T-helper 9 cell (primary cell): Measurements from ENCODE around the gene FOXP1.

ENCODE experiments used
- DNase-seq: peaks from one replicate; pipeline ENCODE4 v3.0.0-alpha.2; 2020

Gene FOXP1

GRCh38 chr3:71585887-71586809, 2.6 kb upstream of the FOXP1 start:
- no peak for DNase-seq

DNA sequence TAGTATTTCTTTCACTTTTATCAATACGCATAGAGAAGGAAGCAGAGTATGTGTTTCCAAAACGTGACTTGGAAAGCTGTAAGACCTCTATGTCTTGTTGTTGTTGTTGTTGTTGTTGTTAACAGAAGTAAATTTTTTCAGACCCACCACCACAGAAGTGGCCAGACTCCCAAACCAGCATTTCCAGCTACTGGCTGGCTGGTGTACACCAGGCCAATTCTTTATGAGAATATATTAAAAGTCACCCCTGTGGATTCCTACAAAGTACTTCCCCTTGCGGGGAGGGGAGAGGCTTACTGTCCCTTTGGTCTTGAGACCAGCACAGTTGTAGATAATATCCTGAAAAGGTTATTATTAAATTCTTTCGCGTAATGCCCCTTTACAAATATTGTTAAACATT, 1.6 kb upstream of the FOXP1 start:
- DNase-seq, result no peak

DNA sequence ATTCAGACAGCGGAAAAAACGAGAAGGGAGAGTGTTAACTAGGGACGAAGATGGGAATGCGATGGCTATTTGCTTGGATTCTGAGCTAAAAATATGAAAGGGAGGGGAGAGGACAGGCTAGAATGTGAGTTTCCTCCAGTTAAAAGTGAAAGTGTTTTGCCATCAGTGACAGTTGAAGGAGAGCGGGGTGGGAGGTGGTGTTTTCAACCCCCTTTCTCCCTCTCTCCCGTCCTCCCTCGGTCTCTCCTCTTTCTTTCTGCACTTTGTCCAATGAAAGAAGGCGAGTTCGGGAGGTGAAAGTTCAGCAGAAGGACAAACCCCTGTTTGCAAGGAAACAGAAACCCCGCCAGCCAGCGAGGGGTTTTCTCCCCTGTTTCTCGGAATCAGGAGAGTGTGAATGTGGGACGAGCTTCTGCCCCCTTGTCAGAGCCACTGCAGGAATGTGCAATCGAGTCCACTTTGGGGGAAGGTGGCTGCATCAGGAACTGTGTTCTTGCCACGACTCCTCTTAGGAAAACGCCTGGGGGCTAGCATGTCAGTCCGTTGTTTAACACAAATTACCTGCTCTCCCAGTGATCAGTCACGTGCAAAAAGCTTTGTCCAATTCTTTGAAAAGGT, 975 bp upstream of the FOXP1 start:
- DNase-seq, result no peak

- DNase-seq, result peak; percentile 45
These were observed 639 bp downstream of the FOXP1 start for GRCh38 chr3:71582612-71583565.

GRCh38 chr3:71582036-71582611, 1.4 kb downstream of the FOXP1 start:
- peak; percentile 13 for DNase-seq

GRCh38 chr3:71581457-71582035, 2.0 kb downstream of the FOXP1 start:
- peak; percentile 13 for DNase-seq

- DNase-seq, result no peak
These were observed 2.7 kb downstream of the FOXP1 start for GRCh38 chr3:71580636-71581456.

- DNase-seq, result no peak
These were observed 3.6 kb downstream of the FOXP1 start for GRCh38 chr3:71579935-71580406.

- DNase-seq, result no peak
These were observed 4.1 kb downstream of the FOXP1 start for GRCh38 chr3:71579326-71579934.

GRCh38 chr3:71578054-71578751, 5.3 kb downstream of the FOXP1 start:
- no peak for DNase-seq

GRCh38 chr3:71577011-71577410, 6.5 kb downstream of the FOXP1 start:
- DNase-seq, result no peak

GRCh38 chr3:71575433-71575832, 8.1 kb downstream of the FOXP1 start:
- no peak for DNase-seq

DNA sequence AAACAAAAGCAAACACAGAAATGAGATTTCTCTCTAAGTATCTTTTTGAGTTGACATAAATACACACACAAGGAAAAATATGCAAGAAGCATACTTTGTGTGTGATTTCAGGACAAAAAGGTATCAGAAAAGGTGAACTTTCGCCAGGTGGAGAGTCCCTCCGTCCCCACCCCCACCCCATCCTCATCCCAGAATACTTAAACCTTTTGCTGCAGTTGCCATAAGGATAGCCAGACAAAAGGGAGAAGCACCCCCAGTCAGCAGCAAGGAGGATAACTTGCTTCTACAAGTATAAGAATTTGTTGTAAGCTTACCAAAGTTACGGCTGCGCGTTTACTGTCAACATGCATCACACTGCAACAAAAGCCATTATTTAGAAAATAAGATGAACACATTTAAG, 10.3 kb downstream of the FOXP1 start:
- DNase-seq, result no peak

DNA sequence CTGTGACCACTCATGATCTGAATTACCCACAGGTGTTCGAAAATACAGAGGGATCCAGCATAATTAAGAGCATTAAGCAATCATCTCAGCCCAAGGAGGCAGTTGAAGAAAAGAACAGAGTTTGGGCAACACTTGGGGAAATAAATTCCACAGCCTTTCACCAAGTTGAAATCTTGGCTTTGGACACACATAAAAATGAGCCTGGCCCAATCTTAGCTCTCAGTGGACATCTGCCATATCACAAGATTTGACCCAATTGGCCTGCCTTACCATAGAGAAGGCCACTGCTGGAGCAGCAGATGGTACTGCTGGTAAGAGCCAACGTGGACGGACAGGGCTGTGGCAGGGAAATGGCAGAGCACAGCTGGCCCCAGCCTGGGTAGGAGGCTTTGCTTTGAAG, 13.0 kb downstream of the FOXP1 start:
- DNase-seq, result no peak

DNA sequence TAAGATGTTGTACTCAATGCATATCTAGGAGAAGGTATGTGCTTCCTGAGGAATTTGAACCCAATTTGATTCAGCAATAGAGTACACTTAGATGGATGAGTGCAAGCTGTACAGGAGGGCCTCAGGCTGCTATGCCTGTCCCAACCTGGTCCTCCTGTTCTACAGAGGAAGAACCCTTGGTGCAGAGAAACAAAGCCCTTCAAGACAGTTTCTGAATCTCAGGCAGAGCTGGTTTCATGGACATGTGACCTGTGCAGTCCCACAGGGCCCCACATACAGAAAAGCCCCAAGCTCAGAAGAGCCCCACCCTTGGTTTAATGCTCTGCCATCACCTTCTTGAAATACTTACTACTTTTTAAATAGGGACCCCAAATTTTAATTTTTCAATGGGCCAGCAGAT, 15.3 kb downstream of the FOXP1 start:
- no peak for DNase-seq

DNA sequence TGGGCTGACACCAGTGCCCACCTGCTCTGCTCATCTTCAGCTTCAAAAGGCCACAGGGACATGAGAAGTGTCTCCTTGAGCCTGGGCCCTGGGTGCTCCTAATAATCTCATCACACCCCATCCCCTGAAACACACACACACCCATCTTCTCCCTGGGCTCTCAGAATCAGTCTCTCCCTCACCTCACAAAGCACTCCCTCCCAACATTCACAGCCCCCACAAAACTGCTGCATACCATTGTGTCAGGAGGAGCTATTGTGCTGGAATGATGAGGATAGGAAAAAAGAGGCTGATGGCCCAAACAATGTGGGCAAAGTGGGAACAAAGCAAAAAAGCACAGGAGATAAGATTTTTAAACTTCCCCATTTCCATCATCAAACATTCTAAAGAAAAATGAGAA, 16.8 kb downstream of the FOXP1 start:
- no peak for DNase-seq

DNA sequence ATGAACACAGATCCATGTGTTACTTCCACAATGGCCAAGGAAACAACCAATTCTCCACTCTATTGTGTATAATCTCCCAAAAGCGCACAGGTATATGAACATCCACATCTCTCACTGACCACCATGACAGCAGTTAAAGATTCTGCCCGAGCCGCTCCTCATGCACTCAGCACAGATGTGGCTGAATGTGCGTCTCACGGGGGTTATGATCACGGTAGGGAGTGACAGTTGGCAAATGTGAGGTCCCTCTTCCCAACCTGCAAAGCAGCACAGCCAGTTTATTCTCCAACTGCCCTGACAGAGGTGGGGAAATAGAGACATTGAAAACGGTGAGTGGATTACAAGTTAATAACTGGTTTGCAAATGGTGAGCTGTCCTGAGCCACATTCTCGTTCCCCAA, 17.6 kb downstream of the FOXP1 start:
- DNase-seq, result no peak

DNA sequence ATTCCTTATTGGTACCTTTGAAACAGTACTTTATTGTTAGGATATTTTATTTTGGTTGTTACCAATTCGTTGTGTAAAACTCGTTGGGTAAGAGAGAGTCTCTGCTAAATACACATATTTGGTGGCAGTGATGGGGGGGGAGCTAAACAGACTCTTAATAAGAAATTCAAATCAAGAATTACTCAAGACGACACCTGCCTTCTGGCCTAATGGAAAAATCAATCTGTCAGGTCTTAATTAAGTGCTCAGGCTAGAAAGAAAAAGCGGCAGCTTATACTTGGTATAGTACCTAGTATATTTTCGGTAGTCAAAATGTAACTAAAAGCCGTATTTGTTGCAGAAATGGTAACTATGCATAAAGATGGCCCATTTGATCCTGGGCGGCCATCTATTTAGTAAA, 18.2 kb downstream of the FOXP1 start:
- DNase-seq, result no peak

GRCh38 chr3:71564361-71564760, 19.2 kb downstream of the FOXP1 start:
- no peak for DNase-seq

DNA sequence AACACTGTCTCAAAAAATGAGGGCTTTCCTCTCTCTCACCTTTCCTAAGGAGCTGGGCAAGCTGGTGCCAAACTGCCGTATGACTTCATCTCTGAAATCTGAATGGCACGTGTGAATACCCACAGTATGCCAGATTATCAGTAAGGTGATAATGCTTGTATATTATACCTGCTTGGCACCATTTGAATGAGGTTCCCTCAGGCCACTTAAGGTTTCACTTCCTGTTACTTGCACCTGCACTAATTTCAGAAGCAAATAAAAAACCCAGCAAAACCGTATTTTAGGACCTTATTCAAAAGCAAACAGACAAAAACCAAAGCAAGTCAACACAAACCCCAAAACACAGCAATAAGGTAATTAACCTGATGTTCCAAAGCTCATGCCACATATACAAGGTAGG, 19.7 kb downstream of the FOXP1 start:
- DNase-seq, result no peak
